Mesothelial cell of epicardium (in vitro differentiated cells): ENCODE measurements around the gene RIC3. TPM values are rescaled to one million over a fixed set of nuclear protein-coding genes. Genes with fewer than 3 reads are reported as not detected.

Experiments used
- DNase-seq, 2 experiments: peaks; one replicate each; pipeline ENCODE4 v3.0.0; 2021; ENCODE audit warnings: low spot score in 2 of 2; ENCODE audit not compliant: unreplicated experiment in 2 of 2
- H3K27ac Mint-ChIP-seq: 2 replicates; pipeline ENCODE4 v1.8.0; 2021; ENCODE audit warnings: mixed read lengths
- H3K27me3 Mint-ChIP-seq: 2 replicates; pipeline ENCODE4 v1.8.0; 2021; ENCODE audit warnings: low read depth, mixed read lengths
- H3K36me3 Mint-ChIP-seq: 2 replicates; pipeline ENCODE4 v1.8.0; 2021; ENCODE audit warnings: mixed read lengths
- H3K4me1 Mint-ChIP-seq: 2 replicates; pipeline ENCODE4 v1.8.0; 2021; ENCODE audit warnings: mixed read lengths
- H3K4me3 Mint-ChIP-seq: 2 replicates; pipeline ENCODE4 v1.8.0; 2021; ENCODE audit warnings: mild to moderate bottlenecking, moderate library complexity, mixed read lengths
- H3K9me3 Mint-ChIP-seq: 2 replicates; pipeline ENCODE4 v1.8.0; 2021; ENCODE audit warnings: mixed read lengths
- CTCF ChIP-seq: fragments of 200-600 bp; sonication (generic); IDR thresholded peaks from one replicate; pipeline ENCODE4 v1.5.0; 2021; ENCODE audit warnings: antibody characterized with exemption; ENCODE audit not compliant: unreplicated experiment
- total RNA-seq: library from RNA; stranded (reverse); gene quantifications from 3 replicates; pipeline ENCODE4 v1.2.1, GENCODE V29; 2021

RIC3 gene
- total RNA-seq, 1 donor from 2014 or later: 1.9 TPM

GRCh38 chr11:8209208-8209807 is 40.5 kb upstream of the RIC3 start:
- H3K4me3 Mint-ChIP-seq: no peak overlapping the region
- H3K27ac Mint-ChIP-seq: no peak overlapping the region
- no peaks in the 10 kb centered on the region for H3K36me3 Mint-ChIP-seq
- no peak for TF ChIP-seq CTCF
- peak in 1 of 2 experiments; percentile 31 for DNase-seq
- H3K9me3 Mint-ChIP-seq: no peaks in the 10 kb centered on the region
- H3K4me1 Mint-ChIP-seq: no peaks in the 10 kb centered on the region
- peaks cover 14% of the 10 kb centered on the region for H3K27me3 Mint-ChIP-seq

DNA sequence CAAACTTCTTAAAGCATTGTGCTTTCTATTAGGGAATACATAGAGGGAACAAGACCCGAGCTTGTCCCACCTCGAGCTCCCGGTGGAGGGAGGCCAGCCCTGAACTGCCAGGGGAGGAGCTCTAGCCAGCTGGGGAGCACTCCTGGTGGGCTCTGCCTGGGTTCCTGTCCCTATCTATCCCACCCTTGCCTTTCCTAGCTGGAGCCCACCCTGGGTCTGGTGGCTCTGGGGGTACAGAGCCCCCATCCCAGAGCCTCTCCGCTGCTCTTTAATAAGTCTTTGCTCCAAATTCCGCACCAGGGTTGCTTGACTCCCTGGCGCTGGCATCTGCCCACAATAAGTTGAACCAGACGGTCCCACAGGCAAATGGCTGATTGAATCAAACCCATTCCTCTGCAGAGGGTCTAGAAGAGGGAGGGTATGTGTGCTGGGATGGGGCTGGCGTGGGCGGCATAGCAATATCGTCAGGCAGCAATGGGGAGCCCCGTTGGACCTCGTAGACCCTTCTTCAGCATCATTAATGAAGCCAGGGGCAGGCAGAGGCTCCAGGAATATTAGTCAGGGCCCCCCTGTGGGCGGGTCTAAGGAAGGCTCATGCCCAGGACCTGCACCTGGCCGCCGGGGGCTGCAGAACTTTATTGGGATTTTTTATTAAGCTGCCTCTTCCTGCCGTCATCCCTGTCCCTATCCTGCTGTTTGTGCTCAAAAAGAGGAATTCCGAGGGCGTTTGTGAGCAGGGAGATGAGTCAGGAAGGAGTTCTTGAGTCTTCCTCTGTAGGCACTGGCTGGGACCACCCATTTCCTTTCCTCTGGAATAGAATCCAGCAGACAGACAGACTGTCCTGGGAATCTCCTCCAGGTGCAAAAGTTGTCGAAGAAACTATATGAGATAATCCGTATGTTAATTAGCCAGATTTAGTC is 38.5 kb upstream of the RIC3 start:
- TF ChIP-seq CTCF: no peak
- Mint-ChIP-seq H3K27ac (no peak overlapping the region), H3K4me3 (no peak overlapping the region), H3K4me1 (no peaks in the 10 kb centered on the region), H3K27me3 (peaks cover 16% of the 10 kb centered on the region), H3K9me3 (no peaks in the 10 kb centered on the region), H3K36me3 (no peaks in the 10 kb centered on the region)
- DNase-seq: peak in 1 of 2 experiments; percentile 30

DNA sequence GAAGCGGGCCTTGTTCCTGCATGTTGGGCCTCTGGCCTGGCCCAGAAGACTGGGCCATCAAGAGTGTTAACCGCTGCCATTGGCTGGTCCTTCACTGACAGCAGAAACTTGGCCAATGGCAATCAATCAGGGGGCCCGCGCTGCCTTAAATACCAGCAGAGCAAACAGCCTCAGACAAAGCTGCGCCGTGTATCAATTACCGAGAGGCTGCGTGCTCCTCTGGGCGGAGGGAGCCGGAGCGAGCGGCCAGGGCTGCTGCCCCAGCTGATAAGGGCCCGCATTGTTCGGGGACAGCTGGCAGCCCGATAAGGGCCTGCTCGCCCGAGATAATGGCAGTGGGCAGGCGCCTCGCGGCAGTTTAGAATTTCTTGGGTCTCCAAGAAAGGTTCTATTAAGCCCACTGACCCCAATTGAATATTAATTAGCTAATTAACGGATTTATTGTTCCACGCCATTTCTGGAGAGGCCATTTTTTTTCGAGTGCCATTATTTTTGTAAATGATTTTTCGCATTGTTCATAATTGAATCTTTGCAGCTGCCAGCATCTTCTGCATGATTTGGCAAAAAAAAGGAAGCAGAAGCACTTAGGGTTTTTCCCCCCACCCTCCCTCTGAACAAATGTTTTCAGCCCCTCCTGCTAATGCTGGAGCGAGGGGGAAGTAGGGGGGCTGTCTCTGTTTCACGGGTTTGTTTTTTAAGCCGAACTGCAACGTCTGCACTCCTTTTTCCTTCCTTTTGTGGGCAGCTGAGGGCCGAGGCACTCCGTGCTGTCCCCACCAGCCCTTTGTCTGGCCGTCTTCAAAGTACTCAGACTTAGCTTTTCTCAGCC is 37.6 kb upstream of the RIC3 start:
- H3K36me3 Mint-ChIP-seq: no peaks in the 10 kb centered on the region
- H3K9me3 Mint-ChIP-seq: no peaks in the 10 kb centered on the region
- TF ChIP-seq CTCF: no peak
- DNase-seq: peak in 1 of 2 experiments; percentile 33
- H3K4me3 Mint-ChIP-seq: no peak overlapping the region
- H3K27ac Mint-ChIP-seq: no peak overlapping the region
- H3K4me1 Mint-ChIP-seq: no peaks in the 10 kb centered on the region
- H3K27me3 Mint-ChIP-seq: peaks cover 16% of the 10 kb centered on the region

- Mint-ChIP-seq H3K27me3 (peaks cover 12% of the 10 kb centered on the region), H3K4me3 (no peak overlapping the region)
Observed at GRCh38 chr11:8205566-8205965, 36.7 kb upstream of the RIC3 start.

More at GRCh38 chr11:8205566-8205965, 36.7 kb upstream of the RIC3 start:
- no peak for TF ChIP-seq CTCF
- H3K36me3 Mint-ChIP-seq: no peaks in the 10 kb centered on the region
- no peak overlapping the region for H3K27ac Mint-ChIP-seq
- no peaks in the 10 kb centered on the region for H3K4me1 Mint-ChIP-seq
- no peaks in the 10 kb centered on the region for H3K9me3 Mint-ChIP-seq
- DNase-seq: peak in 1 of 2 experiments; percentile 9
